ENCODE results near the gene NELFB. TPM values are rescaled to one million over a fixed set of nuclear protein-coding genes. Genes with fewer than 3 reads are reported as not detected.

The NELFB gene
- total and polyA plus RNA-seq, 9 of the 15 experiments (the other 6 are each of a cell fraction or from before 2014, with no cell fraction given) = 0.24 to 84.0 (median 29.7) TPM

GRCh38 chr9:137300567-137301080 lies 45.5 kb downstream of the NELFB start (continued):
- TF ChIP-seq SIN3A (IDR thresholded peaks at IDR 0.05; ENCODE audit: borderline replicate concordance in 2 of 2, control insufficient read depth in 1 of 2, low read depth in 2 of 2, low read length in 2 of 2) = peak in 1 of 2 experiments; percentile 56; a peak in 1 of 4 replicates
- no peak for TF ChIP-seq CHD2 (IDR thresholded peaks at IDR 0.05; ENCODE audit: low read depth, low read length)
- TF ChIP-seq SRSF9 (IDR thresholded peaks at IDR 0.05; ENCODE audit: borderline replicate concordance, low read depth, low read length) = no peak
- no peak for TF ChIP-seq PHB (CRISPR knock-in tag; IDR thresholded peaks at IDR 0.05)
- TF ChIP-seq ZNF75A (CRISPR knock-in tag; IDR thresholded peaks at IDR 0.05) = no peak
- no peak for TF ChIP-seq SMAD2 (IDR thresholded peaks at IDR 0.05; ENCODE audit: low read depth, low read length)
- no peak; a peak in 2 of 4 replicates for TF ChIP-seq MNT (conservative IDR thresholded peaks at IDR 0.05)
- TF ChIP-seq ZNF518B (CRISPR knock-in tag; IDR thresholded peaks at IDR 0.05) = no peak
- TF ChIP-seq ZBED1 (IDR thresholded peaks at IDR 0.05) = no peak
- no peak for TF ChIP-seq WHSC1 (IDR thresholded peaks at IDR 0.05; ENCODE audit: low read length)
- TF ChIP-seq BCL6 (CRISPR knock-in tag; IDR thresholded peaks at IDR 0.05) = no peak
- TF ChIP-seq GTF3C2 (IDR thresholded peaks at IDR 0.05; ENCODE audit: borderline replicate concordance, extremely low read depth, insufficient read length) = no peak
- TF ChIP-seq ZNF253 (CRISPR knock-in tag; conservative IDR thresholded peaks at IDR 0.05) = no peak
- peak in 1 of 2 experiments; percentile 19; a peak in 1 of 4 replicates for TF ChIP-seq KDM1A (IDR thresholded peaks at IDR 0.05)
- no peak for TF ChIP-seq ELK1 (CRISPR knock-in tag; IDR thresholded peaks at IDR 0.05)
- TF ChIP-seq ZNF444 (CRISPR knock-in tag; IDR thresholded peaks at IDR 0.05) = 0 out of 2 replicates have a peak, but pooled peaks have one; percentile 15
- TF ChIP-seq ZNF324 (CRISPR knock-in tag; IDR thresholded peaks at IDR 0.05) = no peak
- no peak for TF ChIP-seq YBX1 (IDR thresholded peaks at IDR 0.05)
- no peak for TF ChIP-seq PKNOX1 (IDR thresholded peaks at IDR 0.05)
